ENCODE measurements around the gene AOPEP.

AOPEP gene

GRCh38 chr9:95090871-95091577 is 364.5 kb downstream of the AOPEP start:
- Histone ChIP-seq H3F3A (ENCODE audit: low read depth) (no peaks in the 10 kb centered on the region), H3K79me2 (ENCODE audit: insufficient read depth, low read length) (no peaks in the 10 kb centered on the region), H3K36me3 (ENCODE audit: insufficient read depth, low read length) (no peaks in the 10 kb centered on the region), H3K4me3 (ENCODE audit: low read length, poor library complexity, severe bottlenecking) (no peak overlapping the region), H4K20me1 (ENCODE audit: insufficient read depth, low read length, poor library complexity, severe bottlenecking) (no peaks in the 10 kb centered on the region), H3K27me3 (ENCODE audit: insufficient read depth, low read length, poor library complexity, severe bottlenecking) (no peaks in the 10 kb centered on the region), H3K9ac (ENCODE audit: low read depth, low read length, poor library complexity, severe bottlenecking) (no peak overlapping the region), H3K4me1 (ENCODE audit: insufficient read depth, low read length, poor library complexity, severe bottlenecking) (peaks cover 51% of the 10 kb centered on the region), H3K9me3 (ENCODE audit: insufficient read depth, low read depth, low read length) (no peaks in the 10 kb centered on the region), H3K4me2 (ENCODE audit: low read depth, low read length, poor library complexity, severe bottlenecking) (no peak overlapping the region), H3K9me2 (replicated peaks; ENCODE audit: low read depth, low read length) (no peaks in the 10 kb centered on the region), H2AFZ (ENCODE audit: low read length) (no peak overlapping the region)
- no peak for TF ChIP-seq EZH2phosphoT487 (IDR thresholded peaks at IDR 0.05; ENCODE audit: borderline replicate concordance)
- TF ChIP-seq CTCF (conservative IDR thresholded peaks at IDR 0.05; ENCODE audit: low read length): no peak

GRCh38 chr9:95091601-95092261 is 365.2 kb downstream of the AOPEP start:
- H3K9ac ChIP-seq (ENCODE audit: low read depth, low read length, poor library complexity, severe bottlenecking): peak overlapping the region; percentile 1
- no peaks in the 10 kb centered on the region for H3K36me3 ChIP-seq (ENCODE audit: insufficient read depth, low read length)
- no peak overlapping the region for H3K4me3 ChIP-seq (ENCODE audit: low read length, poor library complexity, severe bottlenecking)
- H3K4me1 ChIP-seq (ENCODE audit: insufficient read depth, low read length, poor library complexity, severe bottlenecking): peaks cover 51% of the 10 kb centered on the region
- H2AFZ ChIP-seq (ENCODE audit: low read length): no peak overlapping the region
- peak overlapping the region; percentile 40 for H3K4me2 ChIP-seq (ENCODE audit: low read depth, low read length, poor library complexity, severe bottlenecking)
- TF ChIP-seq CTCF (conservative IDR thresholded peaks at IDR 0.05; ENCODE audit: low read length) (no peak), EZH2phosphoT487 (IDR thresholded peaks at IDR 0.05; ENCODE audit: borderline replicate concordance) (no peak)
- no peaks in the 10 kb centered on the region for H3K9me3 ChIP-seq (ENCODE audit: insufficient read depth, low read depth, low read length)
- H3K79me2 ChIP-seq (ENCODE audit: insufficient read depth, low read length): no peaks in the 10 kb centered on the region
- H3K27me3 ChIP-seq (ENCODE audit: insufficient read depth, low read length, poor library complexity, severe bottlenecking): no peaks in the 10 kb centered on the region
- H4K20me1 ChIP-seq (ENCODE audit: insufficient read depth, low read length, poor library complexity, severe bottlenecking): no peaks in the 10 kb centered on the region
- H3K9me2 ChIP-seq (replicated peaks; ENCODE audit: low read depth, low read length): no peaks in the 10 kb centered on the region
- no peaks in the 10 kb centered on the region for H3F3A ChIP-seq (ENCODE audit: low read depth)

GRCh38 chr9:95092262-95093072 is 366.0 kb downstream of the AOPEP start:
- H3K27me3 ChIP-seq (ENCODE audit: insufficient read depth, low read length, poor library complexity, severe bottlenecking): no peaks in the 10 kb centered on the region
- no peak for TF ChIP-seq CTCF (conservative IDR thresholded peaks at IDR 0.05; ENCODE audit: low read length)
- TF ChIP-seq EZH2phosphoT487 (IDR thresholded peaks at IDR 0.05; ENCODE audit: borderline replicate concordance): no peak
- H3K9ac ChIP-seq (ENCODE audit: low read depth, low read length, poor library complexity, severe bottlenecking): peak overlapping the region; percentile 1
- H3K9me3 ChIP-seq (ENCODE audit: insufficient read depth, low read depth, low read length): no peaks in the 10 kb centered on the region
- no peak overlapping the region for H3K4me3 ChIP-seq (ENCODE audit: low read length, poor library complexity, severe bottlenecking)
- H3K9me2 ChIP-seq (replicated peaks; ENCODE audit: low read depth, low read length): no peaks in the 10 kb centered on the region
- peaks cover 51% of the 10 kb centered on the region for H3K4me1 ChIP-seq (ENCODE audit: insufficient read depth, low read length, poor library complexity, severe bottlenecking)
- no peaks in the 10 kb centered on the region for H3K36me3 ChIP-seq (ENCODE audit: insufficient read depth, low read length)
- no peak overlapping the region; the same call in 1 of the 2 replicates for H2AFZ ChIP-seq (ENCODE audit: low read length)
- H3K79me2 ChIP-seq (ENCODE audit: insufficient read depth, low read length): no peaks in the 10 kb centered on the region
- peak overlapping the region; percentile 40 for H3K4me2 ChIP-seq (ENCODE audit: low read depth, low read length, poor library complexity, severe bottlenecking)
- H4K20me1 ChIP-seq (ENCODE audit: insufficient read depth, low read length, poor library complexity, severe bottlenecking): no peaks in the 10 kb centered on the region
- no peaks in the 10 kb centered on the region for H3F3A ChIP-seq (ENCODE audit: low read depth)
